GM19397 (cell line): ENCODE data around the gene MPZL2.

ENCODE experiments used
- ATAC-seq: cut with Tn5 transposase; IDR thresholded peaks from one replicate; pipeline ENCODE4 v1.9.1; 2021; ENCODE audit warnings: mild to moderate bottlenecking, moderate library complexity; ENCODE audit not compliant: unreplicated experiment

MPZL2 gene

GRCh38 chr11:118223570-118223969, 40.5 kb downstream of the MPZL2 start:
- no peak for ATAC-seq

- ATAC-seq = no peak
Measured at GRCh38 chr11:118222437-118222836, 41.7 kb downstream of the MPZL2 start.

DNA sequence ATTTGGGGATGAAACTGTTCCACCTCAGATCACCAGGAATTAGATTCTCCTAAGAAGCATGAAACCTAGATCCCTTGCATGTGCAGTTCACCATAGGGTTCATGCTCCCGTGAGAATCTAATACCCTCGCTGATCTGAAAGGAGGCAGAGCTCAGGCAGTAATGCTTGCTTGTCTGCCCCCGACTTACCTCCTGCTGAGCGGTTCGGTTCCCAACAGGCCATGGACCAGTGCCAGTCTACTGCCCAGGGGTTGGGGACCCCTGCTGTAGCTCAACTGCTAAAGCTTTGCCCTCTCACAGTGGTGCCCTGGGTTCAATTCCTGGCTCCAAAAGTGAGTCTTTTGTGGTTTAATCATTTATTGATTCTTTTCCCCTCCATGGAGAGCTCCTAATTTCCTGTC, 42.7 kb downstream of the MPZL2 start:
- no peak for ATAC-seq

DNA sequence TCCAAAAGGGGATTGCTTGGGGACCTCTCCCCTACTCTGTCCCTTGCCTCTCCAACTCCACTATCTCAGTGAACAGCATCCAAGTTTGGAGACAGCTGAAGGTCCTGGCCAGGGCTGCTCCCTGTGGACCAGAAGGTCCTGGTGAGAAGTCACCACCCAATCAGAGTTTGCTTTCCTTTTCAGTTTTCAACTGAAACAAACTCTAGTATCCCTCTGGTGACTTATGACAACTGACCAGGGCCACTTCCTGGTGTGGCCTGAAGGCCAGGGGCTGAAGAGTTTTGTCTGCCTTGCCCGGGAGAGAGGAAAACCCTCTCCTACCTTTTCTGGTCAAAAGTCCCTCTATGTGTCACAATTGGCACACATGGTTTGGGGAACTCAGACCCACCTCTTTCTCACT, 44.4 kb downstream of the MPZL2 start:
- no peak for ATAC-seq

GRCh38 chr11:118219244-118219643, 44.9 kb downstream of the MPZL2 start:
- no peak for ATAC-seq

DNA sequence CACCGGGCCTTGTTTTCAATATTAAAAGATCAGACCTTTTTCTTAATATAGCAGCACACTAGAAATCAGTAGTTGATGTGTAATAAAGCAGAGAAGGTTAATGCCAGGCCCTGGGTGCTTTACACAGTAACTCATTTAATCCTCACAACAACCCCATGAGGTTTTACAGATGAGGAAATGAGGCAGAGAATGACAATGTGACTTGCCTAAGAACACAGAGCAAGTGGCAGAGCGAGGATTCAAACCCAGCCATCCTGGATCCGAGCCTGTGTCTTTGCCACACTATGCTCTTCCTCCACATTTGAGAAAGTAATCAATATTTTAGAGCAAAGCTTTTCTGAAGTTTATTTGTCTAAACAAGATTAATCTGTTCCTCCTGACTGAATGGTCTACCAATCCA, 46.5 kb downstream of the MPZL2 start:
- no peak for ATAC-seq

- ATAC-seq = no peak
Measured at GRCh38 chr11:118216621-118217481, 47.2 kb downstream of the MPZL2 start.

GRCh38 chr11:118215765-118216164, 48.3 kb downstream of the MPZL2 start:
- ATAC-seq = no peak

- ATAC-seq = no peak
Measured at GRCh38 chr11:118215262-118215661, 48.8 kb downstream of the MPZL2 start.

GRCh38 chr11:118214210-118214914, 49.7 kb downstream of the MPZL2 start:
- ATAC-seq = no peak

DNA sequence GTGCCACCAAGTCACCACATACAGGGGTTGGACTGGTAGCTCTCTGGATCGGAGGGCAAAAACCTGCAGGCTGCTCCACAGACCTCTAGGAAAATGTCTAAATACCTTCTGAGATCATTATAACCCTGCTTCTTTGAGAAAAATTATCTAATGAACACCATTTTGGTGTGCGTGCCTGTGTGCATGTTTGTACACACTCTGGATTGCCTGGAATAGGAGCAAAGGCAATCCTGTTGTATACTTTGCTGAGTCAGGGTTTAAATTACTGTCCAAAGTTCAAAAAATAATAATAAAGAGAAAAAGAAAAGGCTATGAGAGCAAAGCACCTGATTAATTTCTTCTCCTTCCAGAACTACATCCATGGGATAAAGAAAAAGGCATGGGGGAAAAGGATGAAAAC, 50.3 kb downstream of the MPZL2 start:
- ATAC-seq = no peak

GRCh38 chr11:118213201-118213600, 50.9 kb downstream of the MPZL2 start:
- no peak for ATAC-seq

DNA sequence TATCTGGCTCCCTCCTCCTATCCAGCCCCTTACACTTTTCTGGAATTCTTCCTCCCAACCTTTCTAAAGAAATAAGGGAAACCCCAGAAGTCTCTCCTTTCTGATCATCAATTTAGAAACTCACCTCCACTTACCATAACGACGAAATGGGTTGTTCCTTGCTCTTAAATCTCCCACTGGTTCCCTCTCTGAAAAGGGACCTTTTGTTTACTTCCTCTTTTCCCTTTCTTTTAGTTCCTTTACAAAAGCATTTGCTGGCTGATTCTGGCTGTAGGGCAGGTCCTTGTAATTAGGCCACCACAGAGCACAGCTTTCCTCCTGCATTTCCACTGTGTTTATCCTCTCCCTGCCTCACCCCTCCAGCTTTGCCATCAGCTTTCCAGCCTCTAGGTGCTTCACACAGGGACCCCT, 51.3 kb downstream of the MPZL2 start:
- ATAC-seq = no peak

GRCh38 chr11:118212131-118212725, 51.9 kb downstream of the MPZL2 start:
- no peak for ATAC-seq

GRCh38 chr11:118211006-118211405, 53.1 kb downstream of the MPZL2 start:
- no peak for ATAC-seq

DNA sequence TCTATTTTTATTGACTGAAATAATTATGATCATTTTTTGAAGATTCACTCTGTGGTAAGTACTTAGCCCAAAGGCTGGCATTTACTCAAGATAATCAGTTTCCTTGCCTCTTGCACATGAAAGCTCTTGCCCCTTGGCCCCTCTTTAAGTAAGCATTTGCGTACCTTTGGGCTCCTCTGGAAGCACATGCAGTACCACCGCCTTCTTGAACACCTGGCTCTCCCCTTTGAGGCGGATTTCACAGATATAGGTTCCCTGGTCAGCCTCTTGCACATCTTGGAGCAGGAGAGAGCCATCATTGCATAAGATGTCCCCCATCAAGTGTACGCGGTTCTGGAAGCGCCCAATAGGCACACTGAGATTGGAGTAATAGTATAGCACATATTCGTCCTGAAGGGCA, 53.8 kb downstream of the MPZL2 start:
- no peak for ATAC-seq

- no peak for ATAC-seq
Measured at GRCh38 chr11:118209033-118209432, 55.1 kb downstream of the MPZL2 start.

GRCh38 chr11:118207079-118207478, 57.0 kb downstream of the MPZL2 start:
- ATAC-seq = no peak

DNA sequence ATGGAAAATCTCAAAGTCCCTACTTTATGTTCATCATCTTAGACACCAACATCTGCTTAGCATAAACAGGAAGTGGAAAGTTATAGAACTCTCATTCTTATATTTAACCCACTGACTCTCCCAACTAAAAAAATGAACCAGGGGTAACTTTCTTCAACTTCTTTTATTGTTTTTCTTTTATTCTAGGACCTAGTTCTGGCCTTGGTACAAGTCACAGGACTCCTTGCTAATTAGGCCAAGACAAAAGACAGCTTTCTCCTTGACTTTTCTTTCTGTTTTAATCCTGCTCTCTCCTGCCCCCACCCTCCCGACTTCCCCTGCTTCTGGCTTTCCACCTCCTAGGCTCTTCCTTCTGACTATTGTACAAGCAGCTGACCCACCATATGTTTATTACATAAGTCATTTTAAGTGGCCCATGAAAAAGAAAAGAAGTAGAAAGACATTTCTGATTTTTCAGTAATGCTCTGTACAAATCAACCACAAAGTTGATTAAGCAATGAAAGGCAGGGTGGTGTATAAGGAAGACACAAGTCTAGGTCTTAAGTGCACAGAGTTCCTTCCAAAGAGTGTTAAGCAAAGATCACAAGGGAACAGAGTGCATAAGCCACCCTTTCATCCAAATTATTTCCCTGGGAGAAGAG, 57.6 kb downstream of the MPZL2 start:
- no peak for ATAC-seq

GRCh38 chr11:118205606-118206378, 58.3 kb downstream of the MPZL2 start:
- ATAC-seq = no peak
